ENCODE data around the gene CDK14.

Gene CDK14

DNA sequence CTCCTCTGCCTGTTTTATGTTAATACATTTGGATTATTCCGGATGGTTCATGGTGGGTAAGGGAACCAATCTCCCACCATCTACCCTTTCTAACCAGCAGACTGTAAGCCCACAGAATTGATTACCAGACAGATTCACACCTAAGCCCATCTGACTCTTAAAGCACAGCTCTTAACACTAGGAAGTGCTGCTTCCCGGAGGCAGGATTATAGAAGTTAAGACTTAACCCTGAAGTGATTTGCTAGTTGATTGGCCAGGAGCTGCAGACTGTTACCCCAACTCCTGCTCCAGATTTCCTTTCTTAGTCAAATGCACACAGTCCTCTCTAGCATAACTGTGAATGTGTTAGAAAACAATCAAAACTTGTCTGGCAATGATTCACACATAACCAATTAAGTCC is 221.7 kb downstream of the CDK14 start:
- no peak for DNase-seq

DNA sequence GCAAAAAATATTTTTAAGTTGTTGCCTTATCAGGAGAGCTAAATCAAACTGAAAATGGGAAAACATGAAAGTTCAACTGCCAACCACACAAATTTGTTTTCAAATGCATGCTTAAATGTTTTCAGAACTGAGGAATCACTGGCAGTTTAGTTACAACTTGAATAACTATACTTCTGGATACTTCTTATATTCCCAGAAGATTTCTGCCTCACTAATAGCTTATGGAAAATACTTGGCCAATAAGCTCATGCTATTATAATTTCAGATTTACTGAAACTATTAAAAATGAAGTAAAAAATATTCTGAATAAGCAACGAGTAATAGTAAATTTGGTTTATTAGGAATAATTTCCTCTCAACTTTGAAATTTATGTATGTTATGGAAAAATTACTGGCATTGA is 222.2 kb downstream of the CDK14 start:
- DNase-seq, result no peak

DNA sequence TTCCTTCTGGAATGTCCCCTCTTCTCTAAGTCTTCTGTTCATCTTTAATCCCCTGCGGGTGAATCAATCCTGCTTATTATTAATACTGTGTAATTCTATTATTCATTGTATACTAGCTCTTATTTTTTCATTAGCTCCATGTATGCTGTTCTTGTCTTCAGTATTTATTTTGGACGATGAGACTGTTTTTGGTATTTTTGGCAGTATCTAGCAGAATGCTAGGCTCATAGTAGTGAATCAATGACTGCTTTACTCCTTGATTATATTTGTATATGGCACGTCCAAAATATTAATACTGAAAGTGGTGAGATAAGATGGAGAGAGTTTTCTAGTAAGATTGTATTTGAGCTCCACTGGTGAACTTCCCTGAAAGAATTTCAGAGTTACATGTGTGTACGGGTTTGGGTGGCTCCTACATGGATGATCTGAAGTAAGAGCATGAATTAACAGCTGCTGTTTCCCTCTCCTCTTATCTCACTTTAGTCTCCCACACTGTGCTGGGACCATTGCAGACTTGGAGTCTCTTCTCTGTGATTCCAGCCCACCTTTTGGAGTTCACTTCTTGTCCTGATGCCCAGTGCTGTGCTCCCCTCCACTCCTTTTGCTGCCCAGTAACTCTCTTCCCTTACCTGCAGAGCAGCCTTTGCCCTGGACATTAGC is 226.0 kb downstream of the CDK14 start:
- DNase-seq, result no peak

DNA sequence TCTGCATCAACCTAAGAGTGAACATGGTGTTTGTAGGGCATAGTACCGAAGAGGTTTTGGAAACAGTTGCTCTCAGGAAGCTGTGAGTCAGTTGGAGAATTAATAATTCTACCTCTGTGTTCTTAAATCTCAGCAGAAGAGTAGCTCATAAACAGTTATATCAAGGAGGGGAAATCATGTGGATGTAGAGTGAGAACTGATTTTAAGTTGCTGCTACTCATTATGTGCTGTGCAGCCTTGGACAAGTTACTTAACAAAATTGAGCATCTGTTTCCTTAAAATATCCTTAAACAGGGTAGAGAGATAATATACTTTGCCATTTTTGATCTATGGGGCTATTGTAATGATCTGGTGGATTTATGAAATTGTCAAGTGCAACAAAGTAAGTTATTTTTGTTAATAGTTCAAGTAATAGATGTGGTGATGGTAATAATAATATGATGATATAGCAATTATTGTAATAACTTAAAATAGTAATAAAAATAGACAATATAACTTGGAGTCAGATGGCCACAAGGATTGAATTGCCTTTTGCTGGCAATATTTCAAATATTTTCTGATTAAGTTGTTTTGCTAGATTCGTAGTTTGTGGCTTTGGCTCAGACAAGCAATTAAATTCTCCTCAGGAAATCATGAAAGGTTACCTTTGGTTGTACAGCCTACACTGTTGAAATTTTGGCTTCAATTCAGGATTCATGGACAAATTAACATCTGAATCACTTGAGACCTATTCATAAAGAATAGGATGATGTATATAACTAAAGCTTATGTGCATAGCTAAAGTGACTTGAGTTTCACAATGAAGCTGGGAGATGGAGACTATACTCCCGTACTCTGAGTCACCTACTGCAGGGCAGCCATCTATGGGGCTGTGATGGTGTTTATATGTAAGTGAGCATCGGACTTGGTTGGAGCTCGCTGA is 228.5 kb downstream of the CDK14 start:
- no peak for DNase-seq

DNA sequence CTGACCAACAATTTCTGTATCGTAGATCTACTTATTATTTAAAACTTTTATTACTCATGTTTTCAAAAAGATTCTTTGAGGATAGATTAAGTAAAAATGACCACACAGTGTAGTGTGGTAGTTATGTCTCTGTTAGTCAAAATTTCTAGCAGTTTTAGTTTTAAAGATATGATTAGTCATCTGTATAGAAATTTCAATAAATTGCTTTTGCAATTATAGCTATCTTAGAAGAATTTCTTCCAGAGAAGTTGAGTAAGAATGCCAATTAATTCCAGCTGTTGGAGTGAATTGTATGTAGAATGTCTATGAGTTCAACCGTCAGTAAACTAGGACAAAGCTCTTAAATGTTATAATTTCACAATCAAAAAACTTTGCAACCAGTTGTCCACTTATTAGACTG is 229.7 kb downstream of the CDK14 start:
- no peak for DNase-seq

DNA sequence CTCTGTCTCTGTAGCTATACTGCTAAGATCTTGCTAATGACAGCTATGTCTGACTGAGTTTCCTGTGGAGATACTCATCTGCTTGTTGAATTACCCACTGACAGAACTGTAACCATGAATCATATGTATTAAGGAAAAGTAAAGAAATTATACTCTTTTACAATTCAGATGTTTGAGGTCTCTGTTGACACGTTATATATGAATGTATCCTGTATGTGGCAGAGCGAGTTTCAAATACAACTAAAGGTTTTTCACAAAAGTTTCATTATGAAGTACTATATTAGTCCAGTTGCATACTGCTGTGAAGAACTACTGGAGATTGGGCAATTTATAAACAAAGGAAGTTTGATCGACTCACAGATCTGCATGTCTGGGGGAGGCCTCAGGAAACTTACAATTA is 232.5 kb downstream of the CDK14 start:
- DNase-seq, result no peak

DNA sequence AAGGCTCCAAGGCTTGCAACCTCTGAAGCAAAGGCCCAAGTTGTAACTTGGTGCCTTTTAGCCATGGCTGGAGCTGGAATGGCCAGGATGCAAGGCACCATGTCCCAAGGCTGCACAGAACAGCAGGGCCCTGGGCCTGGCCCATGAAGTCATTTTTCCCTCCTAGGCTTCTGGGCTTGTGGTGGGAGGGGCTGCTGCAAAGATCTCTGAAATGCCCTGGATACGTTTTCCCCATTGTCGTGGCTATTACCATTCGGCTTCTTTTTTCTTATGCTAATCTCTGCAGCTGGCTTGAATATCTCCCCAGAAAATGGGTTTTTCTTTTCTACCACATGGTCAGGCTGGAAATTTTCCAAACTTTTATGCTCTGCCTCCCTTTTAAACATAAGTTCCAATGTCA is 234.2 kb downstream of the CDK14 start:
- no peak for DNase-seq

DNA sequence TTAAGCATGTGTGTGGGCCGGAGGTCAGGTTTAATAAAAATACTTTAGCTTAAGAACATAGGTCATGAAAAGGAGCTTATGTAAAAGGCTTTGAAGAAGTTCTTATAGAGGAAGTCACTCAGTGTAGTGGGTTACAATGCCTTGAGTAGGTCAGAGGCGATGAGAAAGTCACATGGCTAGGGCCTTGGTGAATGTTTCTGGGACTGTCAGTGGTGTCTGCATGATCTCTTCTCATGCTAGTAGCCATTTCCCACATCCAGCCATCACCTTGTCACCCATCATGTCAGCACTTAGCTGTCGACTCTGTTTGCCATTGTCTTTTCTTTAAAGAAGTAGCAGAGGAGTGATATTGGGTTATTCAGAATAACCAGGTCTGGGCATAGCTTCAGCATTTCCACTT is 236.6 kb downstream of the CDK14 start:
- DNase-seq, result no peak

DNA sequence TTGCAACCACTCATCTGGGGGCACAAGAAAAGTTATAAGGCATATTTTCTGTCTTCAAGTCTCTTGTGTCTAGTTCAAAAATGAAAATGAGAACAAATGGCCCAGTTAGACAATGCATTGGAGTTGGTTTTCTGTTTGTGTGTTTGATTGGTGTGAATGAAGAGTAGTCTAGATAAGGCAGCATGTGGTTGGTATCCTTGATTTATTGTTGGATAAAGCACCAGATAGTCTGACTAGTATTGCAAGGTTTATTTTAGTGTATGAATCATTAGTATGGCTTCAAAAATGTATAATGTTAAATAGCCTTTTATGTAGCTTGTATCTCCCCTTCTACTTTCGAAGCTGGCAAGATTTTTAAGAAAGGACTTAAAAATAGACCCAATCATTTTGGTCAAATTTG is 237.3 kb downstream of the CDK14 start:
- no peak for DNase-seq

DNA sequence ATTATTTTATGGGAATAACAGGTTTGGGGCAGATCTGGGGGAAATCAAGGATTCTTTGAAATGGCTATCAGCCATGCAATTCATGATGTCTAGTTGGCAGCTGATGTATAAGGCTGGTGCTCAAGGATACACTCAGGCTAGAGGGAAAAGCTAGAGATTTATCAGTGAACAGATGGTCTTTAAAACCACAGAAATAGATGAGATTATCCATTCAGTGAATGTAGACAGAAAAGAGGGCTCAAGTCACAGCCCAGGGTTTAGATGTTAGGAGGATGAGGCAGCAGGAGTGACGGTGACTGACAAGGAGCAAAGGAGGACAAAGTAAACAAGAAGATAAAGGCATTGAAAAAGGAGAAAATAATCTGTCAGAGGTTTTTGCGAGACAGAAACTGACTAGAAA is 238.7 kb downstream of the CDK14 start:
- no peak for DNase-seq

DNA sequence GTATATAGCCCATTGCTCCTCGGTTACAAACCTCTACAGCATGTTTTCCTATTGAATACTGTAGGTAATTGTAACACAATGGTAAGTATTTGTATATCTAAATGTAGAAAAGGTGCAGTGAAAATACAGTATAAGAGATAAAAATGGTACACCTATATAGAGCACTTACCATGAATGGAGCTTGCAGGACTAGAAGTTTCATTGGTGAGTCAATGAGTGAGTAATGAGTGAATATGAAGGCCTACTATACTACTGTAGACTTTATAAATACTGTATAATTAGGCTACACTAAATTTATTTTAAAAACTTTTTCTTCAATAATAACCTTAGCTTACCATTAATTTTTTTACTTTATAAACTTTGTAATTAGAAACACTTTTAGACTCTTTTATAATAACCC is 239.7 kb downstream of the CDK14 start:
- no peak for DNase-seq

DNA sequence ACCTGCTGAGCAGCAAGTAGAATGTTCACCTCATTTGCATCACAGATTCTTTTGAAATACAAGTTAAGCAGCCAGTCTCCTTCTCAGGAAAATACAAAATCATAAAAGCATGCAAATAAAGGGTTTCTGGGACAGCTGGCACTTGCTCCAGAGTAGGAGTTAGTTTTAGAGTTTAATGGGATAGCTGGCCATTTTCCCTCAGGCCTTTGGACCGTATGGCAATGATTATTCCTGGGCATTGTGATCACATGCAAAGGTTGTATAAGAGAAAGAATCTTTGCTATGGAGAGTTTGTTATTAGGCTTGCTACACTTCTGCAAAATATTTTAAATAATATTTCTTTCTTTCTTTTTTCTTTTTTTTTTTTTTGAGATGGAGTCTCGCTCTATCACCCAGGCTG is 240.8 kb downstream of the CDK14 start:
- no peak for DNase-seq

DNA sequence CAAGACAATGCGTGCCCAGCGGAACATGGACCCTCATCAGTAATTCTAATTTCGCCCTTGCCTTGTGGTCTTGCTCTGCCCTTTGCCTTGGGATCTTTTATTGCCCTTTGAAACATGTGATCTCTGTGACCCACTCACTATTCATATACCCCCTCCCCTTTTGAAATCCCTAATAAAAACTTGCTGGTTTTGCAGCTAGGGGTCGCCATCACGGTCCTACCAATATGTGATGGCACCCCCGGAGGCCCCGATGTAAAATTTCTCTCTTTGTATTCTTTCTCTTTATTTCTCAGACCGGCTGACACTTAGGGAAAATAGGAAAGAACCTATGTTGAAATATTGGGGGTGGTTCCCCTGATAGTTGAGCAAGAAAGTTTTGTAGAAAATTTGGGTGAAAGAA is 242.7 kb downstream of the CDK14 start:
- no peak for DNase-seq

DNA sequence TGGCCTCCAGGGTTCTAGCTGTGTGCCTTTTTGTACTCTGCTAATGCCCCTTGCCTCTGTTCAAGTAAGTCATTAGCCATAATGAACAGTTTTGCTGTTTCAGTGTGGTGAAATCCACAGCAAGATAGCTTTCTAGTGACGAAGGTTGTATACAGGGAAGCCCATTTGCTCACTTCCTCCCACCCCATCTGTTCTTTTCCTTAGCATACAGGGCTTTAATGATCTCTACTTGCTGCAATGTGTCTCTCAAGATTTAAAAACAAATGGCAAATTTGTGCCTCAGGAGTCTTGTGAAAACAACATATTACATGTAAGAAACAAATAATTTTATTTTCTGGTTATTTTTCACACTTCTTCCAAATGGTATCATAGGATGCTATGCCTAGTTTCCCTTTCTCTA is 243.2 kb downstream of the CDK14 start:
- no peak for DNase-seq

DNA sequence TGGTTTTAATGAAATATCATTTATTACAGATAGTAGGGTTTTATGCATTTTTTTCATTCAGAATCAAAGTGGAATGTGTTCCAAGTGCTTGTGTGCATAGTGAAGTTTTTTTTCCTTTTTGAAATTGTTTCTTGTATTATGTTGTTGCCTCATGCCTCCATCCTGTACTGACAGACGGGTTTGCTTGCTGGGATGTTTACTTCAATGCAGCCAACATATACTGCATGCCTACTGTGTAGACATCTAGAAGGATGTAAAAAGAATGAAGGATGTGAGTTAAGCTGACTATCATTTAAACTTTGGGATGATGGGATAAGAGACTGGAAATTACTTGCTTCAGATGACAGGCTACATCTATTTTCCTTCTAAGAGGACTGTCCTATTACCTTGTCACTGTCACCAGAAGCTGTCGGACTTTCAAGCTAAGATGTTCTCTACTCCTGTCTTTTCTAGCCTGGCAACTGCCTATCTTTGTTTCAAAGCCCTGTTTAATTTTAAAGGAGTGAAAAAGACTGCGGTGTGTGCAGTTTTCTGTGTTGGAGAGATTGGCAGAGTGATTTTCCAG is 243.7 kb downstream of the CDK14 start:
- no peak for DNase-seq

DNA sequence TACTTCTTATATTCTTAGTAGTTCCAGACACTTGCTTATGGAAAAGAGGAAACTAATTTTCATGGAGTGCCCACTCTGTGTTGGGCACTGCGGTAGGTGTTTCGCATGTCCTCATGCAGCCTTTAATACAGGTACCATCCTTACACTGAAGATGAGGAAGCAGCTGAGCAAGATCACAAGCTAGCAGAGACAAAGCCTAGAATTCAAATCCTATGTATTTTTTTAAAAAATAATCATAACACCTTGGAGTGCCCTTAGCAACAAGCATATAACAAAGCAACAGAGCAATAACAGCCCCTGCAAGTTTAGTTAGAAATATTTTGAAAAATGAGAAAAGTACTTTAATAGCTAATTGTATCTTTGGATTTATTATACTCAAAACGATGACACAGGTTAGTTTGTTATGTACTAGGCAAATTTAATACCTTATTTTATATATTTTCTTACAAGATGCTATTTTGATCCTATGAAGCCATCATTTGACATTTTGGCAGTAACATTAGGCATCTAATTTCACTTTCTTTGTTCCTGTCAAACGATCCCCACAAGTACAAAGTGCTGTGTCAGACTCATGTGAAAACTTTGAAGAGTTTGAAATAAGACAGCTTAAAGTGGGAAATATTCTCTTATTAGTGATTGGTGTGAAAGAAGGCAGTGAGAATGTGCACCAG is 245.8 kb downstream of the CDK14 start:
- no peak for DNase-seq

DNA sequence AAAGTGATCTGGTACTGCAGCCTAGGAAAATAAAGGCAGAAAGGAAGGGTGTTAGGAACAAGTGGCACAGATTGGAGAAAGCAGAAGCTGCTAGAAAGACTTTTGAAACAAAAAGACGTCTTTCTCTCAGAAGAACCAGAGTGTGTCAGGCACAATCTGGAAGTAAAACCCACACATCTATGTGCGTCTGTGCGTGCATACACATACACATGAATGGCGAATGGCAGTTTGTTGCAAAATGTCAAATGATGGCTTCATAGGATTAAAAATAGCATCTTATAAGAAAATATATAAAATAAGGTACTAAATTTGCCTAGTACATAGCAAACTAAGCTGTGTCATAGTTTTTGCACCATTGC is 246.3 kb downstream of the CDK14 start:
- no peak for DNase-seq

DNA sequence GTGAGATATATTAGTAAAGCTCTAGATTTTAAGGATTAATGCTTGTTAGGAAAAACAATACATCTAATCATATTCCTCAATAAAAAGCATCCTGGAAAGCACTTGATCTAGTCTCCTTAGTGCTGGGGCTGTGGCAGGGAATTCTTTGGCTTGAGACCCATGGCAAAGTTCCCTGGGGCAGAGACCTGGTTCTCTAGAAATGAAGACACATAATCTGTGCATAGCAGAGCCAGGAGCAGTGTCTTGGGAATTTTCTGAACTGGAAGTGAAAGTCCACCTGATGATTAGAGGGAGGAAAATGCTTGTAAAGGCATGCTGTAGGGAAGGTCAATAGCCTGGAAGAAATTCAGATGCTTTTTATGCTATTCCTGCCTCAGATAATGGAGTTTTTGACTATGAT is 247.4 kb downstream of the CDK14 start:
- no peak for DNase-seq

DNA sequence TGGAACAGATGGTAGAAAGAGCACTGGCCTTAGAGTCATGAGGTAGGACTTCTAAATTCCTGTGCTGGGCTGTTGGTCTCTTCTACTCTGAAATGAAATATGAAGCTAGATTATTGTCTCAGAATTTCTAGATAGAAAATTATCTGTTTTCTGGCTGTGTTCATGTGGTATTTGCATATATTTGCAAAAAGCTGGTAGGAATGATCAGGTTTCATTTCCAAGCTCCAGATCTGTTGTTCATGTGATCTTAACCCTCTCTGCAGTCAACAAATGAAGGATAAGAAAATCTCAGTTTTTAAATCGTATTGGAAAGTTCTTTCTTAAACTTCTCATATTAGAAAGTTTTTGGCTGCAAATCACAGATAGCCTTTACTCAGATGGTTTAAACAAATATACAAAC is 248.3 kb downstream of the CDK14 start:
- DNase-seq, result no peak

DNA sequence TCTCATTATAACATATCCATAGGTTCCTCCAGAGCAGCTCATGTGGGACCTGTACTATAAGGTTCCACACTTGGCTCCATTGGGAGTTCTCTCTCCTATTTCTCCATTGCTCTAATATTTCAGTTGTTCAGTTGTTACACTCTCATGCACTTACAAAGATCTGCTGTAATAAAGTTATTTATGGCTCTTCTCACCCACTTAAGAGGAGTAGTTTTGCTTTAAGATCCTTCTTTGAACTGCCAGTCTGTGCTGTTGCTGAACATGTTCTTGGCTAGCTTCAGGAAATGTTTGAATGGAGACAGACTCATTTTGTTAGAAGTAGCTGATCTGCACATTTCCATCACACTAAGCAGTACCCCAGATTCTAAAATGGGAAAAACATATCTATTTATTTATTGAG is 250.1 kb downstream of the CDK14 start:
- DNase-seq, result no peak

DNA sequence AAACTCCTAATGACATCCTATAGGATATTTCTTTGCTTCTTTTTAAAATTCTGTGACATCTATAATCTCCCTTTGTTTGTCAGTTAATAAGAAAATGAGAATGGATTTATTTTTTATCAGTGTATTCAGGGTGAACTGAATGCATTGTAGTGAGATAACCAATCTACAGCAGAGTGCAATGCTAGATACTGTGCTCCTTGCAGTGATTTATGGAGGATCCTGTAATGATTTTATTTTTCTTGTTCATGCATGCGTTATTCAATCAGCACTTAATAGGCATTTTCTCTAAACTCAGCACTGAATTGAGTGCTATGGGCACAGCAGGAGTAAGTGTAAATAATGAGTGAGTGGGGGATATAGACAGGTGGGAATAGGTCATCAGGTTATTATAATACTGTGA is 253.9 kb downstream of the CDK14 start:
- DNase-seq, result no peak

DNA sequence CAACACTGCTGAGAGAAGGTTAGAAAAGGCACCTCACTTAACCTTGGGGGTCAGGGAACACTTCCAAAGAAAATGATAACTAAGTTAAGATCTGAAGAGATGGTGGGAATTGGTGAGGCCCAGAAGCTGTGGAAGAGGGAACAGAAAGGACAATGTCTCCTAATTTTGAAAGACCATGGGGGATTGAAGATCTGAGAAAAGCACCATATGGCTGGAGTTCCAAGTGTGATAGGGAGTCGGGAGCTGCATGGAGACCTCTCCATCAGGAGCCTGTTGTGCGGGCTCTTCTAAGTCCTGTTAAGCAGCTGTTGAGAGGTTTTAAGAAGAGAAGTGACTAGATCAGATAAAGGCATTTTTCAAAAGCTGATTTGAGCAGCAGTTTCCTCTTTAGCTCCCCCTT is 254.3 kb downstream of the CDK14 start:
- DNase-seq, result no peak

DNA sequence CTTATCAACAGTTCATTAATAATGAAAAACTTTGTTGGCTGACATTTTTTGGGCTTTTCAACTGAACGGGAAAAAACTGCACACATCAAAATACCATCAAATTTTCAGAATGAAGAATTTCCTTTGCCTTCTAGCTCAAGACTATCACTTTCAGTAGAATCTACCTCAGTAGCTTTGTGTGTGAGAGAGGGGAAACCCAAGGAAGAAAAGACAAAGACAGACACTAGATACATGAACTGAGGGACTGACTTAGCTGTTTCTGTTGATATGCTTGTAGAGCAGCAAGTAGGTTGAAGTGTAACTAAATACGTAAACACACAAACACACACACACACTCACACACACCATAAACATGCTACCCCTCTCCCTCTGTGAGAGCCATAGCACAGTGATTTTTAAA is 257.1 kb downstream of the CDK14 start:
- no peak for DNase-seq

Measured in CD4-positive, alpha-beta T cell treated with Interleukin-17A for 1 hour (primary cell).